ENCODE data around the gene PABPN1L.
"Not testable (repeated sequence)": the region's sequence is repeated elsewhere in the genome, so short reads cannot be mapped to it uniquely, and the experiment has no call there.

PABPN1L gene

GRCh38 chr16:88900662-88901052 lies 34.2 kb upstream of the PABPN1L start:
- DNase-seq, result no peak

DNA sequence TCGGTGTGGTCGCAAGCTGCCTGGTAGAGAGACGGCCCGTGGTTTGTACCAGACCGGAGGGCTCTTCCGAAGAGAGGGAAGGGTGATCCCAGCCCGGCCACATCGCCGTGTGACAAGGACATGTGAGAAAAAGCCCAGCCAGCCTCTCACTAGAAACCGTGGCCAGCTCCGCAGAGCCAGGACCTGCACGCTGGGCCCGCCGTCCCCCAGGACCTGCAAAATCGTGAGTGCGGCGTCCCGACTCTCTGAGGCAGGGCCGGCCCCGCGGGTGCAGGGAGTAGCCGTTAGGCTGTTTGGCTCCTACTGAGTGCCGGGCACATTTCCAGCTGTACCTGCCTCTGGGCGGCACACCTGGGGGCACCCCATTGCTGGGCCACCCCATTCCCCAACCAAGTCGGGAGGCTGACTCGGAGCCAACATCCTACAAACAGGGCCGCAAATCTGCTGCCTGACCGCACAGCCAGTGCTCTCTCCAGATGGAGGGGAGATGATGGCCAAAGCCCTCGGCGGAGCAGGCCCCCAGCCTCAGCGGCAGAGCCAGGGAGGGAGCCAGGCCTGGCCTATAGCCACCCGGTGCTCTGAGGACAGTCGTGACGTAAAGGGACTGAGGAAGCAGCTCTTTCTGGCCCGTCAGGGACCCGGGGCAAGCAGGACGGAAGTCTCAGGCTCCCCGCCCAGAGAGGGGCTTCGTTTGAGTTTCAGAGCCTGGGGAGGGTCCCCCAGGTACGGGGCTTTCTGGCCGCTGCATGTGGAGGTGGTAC lies 33.6 kb upstream of the PABPN1L start:
- DNase-seq, result no peak

DNA sequence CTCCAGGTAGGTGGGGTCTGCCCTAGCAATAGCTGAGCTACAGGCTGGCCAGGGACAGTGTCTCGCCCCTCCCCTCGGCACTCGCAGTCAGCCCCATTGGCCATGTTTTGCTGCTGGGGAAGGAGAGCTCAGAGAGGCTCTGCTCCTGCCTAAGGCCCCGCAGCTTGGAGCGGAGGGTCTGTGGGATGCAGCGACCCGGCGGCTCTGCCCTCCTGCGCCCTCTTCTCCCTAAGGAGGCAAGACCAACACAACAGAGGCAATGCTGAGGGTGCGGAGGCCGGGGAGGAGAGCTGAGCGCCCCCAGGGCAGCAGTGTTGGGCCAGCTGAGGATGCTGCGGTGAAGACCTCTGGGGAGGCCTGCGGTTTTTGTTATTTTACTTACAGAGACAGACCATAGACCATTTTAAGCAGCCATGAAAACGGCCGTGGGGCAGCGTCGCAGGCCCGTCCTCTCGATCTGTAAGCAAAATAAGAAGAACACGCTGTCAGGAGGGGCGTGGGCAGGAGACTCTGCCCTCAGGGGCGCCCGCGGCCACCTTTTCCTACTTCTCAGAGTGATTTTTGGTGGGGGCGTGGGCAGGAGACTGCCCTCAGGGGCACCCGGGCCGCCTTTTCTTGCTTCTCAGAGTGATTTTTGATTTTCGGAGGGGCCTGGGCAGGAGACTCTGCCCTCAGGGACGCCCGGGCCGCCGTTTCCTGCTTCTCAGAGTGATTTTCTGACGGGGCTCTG lies 31.4 kb upstream of the PABPN1L start:
- no peak for DNase-seq

DNA sequence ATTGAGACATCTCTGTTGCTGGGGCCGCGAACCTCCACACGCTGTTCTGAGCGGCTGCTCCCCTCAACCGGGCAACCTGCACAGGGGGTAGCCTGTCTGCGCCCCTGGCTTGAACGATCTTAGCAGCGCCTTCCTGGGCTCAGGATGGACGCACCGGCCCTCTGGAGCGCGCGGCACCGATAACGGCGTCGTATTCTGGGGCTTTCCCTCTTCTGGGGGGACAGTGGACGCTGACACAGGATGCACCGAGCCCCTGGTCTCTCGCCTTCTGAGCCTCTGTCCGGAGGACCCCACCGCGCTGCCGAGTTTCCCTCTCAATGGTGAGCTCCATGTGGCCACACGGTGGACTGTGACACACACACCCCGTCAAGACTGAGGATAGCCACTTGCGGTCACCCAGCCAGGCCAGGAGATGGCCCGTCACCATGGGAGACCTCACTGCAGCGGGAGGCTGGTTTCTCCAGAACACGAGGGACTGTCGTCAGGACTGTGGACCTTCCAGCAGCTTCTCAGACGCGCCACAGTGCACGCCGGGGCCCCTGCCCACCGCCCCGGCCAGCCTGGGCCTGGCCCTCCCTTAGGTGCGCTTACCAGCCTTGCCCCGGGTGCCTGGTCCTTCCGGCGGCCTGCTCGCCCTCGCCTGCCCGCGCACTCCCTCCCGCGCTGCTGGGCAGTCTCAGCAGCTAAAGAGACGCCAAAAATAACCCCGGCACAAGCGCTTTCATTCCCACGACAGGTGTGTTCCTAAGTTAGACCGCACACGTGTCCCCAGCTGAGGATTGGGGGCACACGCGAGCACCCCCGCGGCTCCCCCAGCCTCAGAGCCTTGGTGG lies 30.0 kb upstream of the PABPN1L start:
- no peak for DNase-seq

- no peak for DNase-seq
Observed at GRCh38 chr16:88895335-88895734, 28.9 kb upstream of the PABPN1L start.

GRCh38 chr16:88894681-88895300 lies 28.3 kb upstream of the PABPN1L start:
- DNase-seq, result no peak

GRCh38 chr16:88894266-88894665 lies 27.8 kb upstream of the PABPN1L start:
- not testable (repeated sequence) for DNase-seq

DNA sequence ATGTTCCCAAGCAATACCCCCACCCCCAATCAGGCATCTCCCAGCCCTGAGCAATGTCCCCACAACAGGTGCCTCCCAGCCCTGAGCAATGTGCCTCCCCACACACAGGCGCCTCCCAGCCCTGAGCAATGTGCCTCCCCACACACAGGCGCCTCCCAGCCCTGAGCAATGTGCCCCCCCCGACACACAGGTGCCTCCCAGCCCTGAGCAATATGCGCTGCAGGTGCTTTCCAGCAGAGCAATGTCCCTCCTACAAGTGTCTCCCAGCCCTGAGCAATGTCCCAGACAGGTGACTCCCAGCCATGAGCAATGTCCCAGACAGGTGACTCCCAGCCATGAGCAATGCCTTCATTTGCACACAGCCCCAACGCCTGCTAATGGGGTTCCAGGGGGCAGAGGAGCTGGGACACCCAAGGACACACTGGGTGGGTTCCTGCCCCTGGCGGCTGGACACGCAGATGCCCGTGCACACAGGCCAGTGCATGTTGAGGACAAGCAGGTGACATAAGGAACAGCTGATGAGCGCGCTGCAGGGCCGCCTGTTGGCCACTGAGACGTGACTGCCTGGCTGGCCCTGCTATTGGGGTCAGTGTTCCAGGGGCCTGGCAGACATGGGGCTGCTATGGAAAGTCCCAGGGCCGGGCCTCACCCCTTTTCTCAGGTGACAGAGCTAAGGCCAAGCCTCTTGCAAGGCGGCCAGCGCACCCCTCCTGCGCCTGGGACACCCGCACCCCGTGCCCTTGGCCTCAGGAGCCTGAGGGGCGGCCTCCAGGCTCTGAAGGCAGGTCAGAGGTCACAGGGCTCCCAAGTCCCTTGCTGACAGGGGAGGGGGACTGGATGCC lies 26.9 kb upstream of the PABPN1L start:
- DNase-seq, result no peak

- no peak for DNase-seq
Observed at GRCh38 chr16:88892065-88892464, 25.6 kb upstream of the PABPN1L start.

- DNase-seq, result no peak
Observed at GRCh38 chr16:88891083-88891482, 24.6 kb upstream of the PABPN1L start.

GRCh38 chr16:88889702-88890352 lies 23.4 kb upstream of the PABPN1L start:
- not testable (repeated sequence) for DNase-seq

GRCh38 chr16:88888461-88889387 lies 22.3 kb upstream of the PABPN1L start:
- no peak for DNase-seq

DNA sequence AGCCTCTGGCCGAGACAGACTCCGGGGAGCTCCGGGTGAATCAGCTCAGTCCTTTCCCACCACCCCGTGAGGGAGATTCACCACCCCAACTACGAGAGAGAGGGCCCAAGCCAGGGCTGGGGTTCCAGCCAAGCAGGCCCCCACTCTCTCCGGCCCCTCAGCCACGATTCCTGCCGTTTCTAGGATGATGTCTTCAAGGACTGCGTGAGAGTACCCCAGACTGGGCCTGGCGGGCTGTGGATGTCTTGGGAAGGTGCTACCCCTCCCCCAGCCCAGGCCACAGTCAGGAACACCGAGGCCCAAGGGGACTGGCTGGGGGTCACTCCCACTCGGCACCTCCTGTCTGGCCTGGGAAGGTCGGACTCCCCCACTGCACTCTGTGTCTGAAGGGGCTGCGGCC lies 21.6 kb upstream of the PABPN1L start:
- DNase-seq, result no peak

DNA sequence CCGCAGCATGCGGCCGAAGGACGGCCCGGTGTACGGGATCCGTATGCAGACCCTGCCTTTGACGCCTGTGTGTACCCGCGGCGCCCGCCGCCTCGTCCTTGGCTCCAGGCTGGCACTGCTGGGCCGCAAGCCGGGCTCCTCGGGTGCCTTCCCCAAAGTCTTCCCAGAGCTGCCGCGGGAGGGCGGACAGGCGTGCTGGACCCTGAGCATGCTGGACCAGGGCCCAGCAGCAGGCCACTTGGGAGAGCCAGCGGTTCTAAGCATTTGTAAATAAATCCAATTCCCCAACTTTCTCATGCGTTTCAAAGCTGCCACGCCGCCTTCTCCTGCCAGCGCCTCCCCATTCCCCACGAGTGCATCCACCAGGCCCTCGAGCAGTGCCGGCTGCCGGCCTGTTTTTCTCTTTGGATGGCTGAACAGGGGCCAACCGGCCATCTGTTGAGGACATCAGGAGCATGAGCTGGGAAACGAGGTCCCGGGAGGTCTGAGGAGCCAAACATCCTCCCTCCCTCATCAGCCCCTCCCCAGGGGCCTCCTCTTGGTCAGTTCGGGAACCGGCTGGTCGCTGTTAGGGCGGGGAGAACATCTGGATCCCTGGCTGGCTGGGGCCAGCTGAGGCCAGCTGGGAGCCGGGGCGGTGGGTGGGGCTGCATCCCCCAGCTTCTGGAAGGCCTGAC lies 20.5 kb upstream of the PABPN1L start:
- no peak for DNase-seq

DNA sequence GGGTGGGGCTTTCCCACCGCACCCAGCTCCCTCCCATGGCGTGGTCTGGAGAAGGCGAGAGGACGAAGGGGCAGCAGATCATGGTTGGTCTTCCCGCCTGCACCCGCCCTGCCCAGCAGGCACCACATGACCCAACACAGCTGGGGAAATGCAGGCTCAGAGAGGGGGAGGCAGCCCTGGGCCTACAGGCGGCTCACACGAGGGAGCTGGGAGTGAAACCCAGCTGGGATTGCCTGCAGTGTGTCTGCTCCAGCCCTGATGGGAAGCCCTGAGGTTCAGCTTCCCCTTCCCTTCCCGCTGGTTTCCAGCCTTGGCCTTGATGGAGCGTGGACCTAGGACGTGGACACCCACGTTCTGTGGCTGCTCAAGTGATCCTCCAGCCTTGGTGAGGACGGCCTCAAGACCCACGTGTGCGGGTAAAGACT lies 20.0 kb upstream of the PABPN1L start:
- no peak for DNase-seq

DNA sequence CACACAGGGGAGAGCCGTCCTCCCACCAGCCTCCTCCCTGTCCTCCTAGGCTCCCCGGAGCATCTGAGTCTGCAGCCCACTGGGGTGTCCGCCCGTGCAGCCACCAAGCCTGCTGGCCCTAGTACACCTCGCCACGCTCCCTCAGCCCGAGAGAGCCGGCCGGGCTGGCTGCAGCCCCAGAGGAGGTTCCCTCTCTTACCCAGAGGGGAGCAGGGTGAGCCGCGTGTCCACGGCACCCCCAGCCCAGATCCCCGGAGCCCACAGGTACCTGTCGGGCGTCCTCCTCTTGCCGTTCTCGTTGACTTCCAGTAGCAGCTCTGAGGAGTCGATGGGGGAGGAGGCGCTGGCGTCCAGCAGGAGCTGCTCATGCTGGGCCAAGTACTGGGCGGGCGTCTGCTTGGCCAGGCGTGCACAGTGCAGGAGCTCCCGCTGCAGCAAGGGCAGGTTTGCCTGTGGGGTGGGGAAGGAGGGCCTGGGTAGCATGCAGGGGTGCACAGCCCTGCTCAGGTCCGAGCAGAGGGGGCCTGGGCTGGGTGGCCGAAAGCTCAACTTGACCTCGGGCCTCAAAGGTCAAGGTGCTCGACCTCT lies 19.3 kb upstream of the PABPN1L start:
- DNase-seq, result no peak

DNA sequence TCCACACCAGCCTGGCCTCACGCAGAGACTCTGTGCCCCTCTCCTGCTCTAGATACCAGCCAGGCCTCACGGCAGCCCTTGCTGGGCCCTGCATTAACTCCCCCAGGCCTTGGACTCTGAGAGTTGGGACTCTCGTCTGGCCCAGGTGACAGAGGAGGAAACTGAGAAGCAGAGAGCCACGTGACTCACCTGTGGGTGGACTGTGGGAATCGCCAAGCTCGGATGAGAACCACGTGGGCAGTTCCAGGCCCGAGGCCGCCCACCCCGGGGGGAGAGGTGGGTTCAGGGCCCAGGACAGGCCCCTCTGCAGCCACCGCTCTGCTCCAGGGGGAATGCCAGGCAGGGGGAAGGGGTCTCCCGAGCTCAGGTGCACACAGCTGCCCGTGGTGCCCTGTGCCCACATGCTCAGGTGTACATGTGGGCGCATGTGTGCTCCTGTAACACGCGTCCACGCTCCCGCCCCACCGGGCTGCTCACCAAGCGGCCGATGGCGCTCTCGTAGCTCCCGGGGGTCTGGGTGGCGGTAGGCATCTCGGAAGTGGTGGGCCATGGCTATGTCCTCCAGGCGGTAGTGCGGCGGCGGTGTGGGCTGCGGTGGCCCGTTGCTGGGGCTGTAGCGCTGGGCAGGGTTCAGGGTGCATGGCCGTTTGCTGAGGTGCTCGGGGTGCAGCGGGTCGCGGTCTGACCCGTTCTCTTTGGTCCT lies 18.3 kb upstream of the PABPN1L start:
- DNase-seq, result no peak

DNA sequence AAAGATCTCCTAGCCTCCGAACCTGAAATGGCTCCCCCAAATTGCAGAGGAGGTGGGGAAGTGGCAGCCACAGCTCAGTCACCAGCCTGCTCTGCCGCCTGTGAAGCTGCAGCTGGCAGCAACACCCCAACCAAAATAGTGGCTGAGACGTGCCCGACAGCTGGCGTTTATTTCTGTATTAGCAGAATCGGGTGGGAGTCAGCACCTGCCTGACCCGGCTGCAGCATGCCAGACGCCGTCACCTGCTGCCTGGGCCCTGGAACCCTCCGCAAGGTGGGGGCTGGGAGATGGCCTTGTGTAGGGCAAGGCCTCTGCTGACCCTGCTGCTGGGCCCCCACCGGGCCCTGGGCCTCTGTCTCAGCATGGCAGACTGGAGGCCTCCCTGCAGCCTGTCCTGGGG lies 17.5 kb upstream of the PABPN1L start:
- no peak for DNase-seq

Data from KG1 (cell line).